T-helper 1 cell (primary cell): Measurements from ENCODE around the gene SMIM11.
"Not testable (repeated sequence)": the region's sequence is repeated elsewhere in the genome, so short reads cannot be mapped to it uniquely, and the experiment has no call there.

Experiments
- DNase-seq, 5 donors: peaks; one replicate each; pipeline ENCODE4 v3.0.0-alpha.2; 2012 to 2020

Gene SMIM11

GRCh38 chr21:34355570-34355969, 19.7 kb upstream of the SMIM11 start:
- DNase-seq: no peak

GRCh38 chr21:34357889-34358288, 17.4 kb upstream of the SMIM11 start:
- no peak for DNase-seq

GRCh38 chr21:34358866-34359265, 16.4 kb upstream of the SMIM11 start:
- DNase-seq: no peak

- DNase-seq: no peak
Observed at GRCh38 chr21:34360488-34361241, 14.6 kb upstream of the SMIM11 start.

GRCh38 chr21:34362136-34362444, 13.2 kb upstream of the SMIM11 start:
- no peak for DNase-seq

- DNase-seq: no peak
Observed at GRCh38 chr21:34362670-34363069, 12.6 kb upstream of the SMIM11 start.

GRCh38 chr21:34363733-34364132, 11.6 kb upstream of the SMIM11 start, which contains the start of gene KCNE2:
TSS of gene KCNE2 (plus strand) at chr21:34364006. CDS start at chr21:34370479, 6,473 bp downstream.
- DNase-seq: no peak

- DNase-seq: no peak
Observed at GRCh38 chr21:34364921-34365320, 10.4 kb upstream of the SMIM11 start.

GRCh38 chr21:34365809-34366208, 9.5 kb upstream of the SMIM11 start:
- DNase-seq: no peak

- DNase-seq: peak in 2 of 5 donors; percentile 31 to 35
Observed at GRCh38 chr21:34367320-34367935, 7.9 kb upstream of the SMIM11 start.

GRCh38 chr21:34369741-34370140, 5.6 kb upstream of the SMIM11 start:
- no peak for DNase-seq

GRCh38 chr21:34372321-34372720, 3.0 kb upstream of the SMIM11 start:
- no peak for DNase-seq

GRCh38 chr21:34374462-34374861, 845 bp upstream of the SMIM11 start:
- not testable (repeated sequence) for DNase-seq

- not testable (repeated sequence) for DNase-seq
Observed at GRCh38 chr21:34375619-34375972, 289 bp downstream of the SMIM11 start.

GRCh38 chr21:34383138-34383537, 7.8 kb downstream of the SMIM11 start:
- DNase-seq: not testable (repeated sequence)

- not testable (repeated sequence) for DNase-seq
Observed at GRCh38 chr21:34383724-34384415, 8.6 kb downstream of the SMIM11 start.

GRCh38 chr21:34400522-34400921, 25.2 kb downstream of the SMIM11 start:
- DNase-seq: not testable (repeated sequence)

- not testable (repeated sequence) for DNase-seq
Observed at GRCh38 chr21:34404742-34405141, 29.4 kb downstream of the SMIM11 start.

GRCh38 chr21:34405686-34406085, 30.4 kb downstream of the SMIM11 start:
- not testable (repeated sequence) for DNase-seq

- not testable (repeated sequence) for DNase-seq
Observed at GRCh38 chr21:34406102-34406501, 30.8 kb downstream of the SMIM11 start.

- DNase-seq: not testable (repeated sequence)
Observed at GRCh38 chr21:34406676-34407075, 31.4 kb downstream of the SMIM11 start.

GRCh38 chr21:34407294-34407693, 32.0 kb downstream of the SMIM11 start:
- not testable (repeated sequence) for DNase-seq

- not testable (repeated sequence) for DNase-seq
Observed at GRCh38 chr21:34417448-34418077, 42.3 kb downstream of the SMIM11 start.
